OCI-LY3 (cell line): ENCODE results near the gene DYRK1B.

Experiments
- EZH2phosphoT487 ChIP-seq: fragments of 200-600 bp; shearing (Covaris generic); IDR thresholded peaks from 2 replicates; pipeline ENCODE4 v1.6.1; 2018; ENCODE audit warnings: antibody characterized with exemption, mixed run types, low read depth
- TF ChIP-seq, protein P1 (sequence below): fragments of 200-600, 300-600 bp; sonication (generic); IDR thresholded peaks from 2 replicates; pipeline ENCODE4 v1.5.1; 2014; ENCODE audit warnings: antibody characterized with exemption, low read length, low read depth

DNA sequence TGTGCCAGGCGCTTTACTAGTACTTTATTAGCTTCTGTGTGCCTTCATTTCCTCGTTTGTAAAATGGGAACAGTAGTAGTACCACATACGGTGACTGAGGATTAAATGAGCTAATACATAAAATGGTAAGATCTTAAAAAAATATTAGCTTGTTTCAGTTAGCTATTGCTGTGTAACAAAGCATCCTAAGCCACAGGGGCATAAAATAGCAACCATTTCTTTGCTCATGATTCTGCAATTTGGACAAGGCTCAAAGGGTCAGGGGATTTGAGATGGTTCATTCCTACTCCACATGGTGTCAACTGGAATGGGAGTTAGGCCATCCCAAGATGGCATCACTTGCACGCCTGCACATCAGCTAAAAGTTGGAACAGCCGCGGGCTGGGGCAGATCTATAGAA, 13.3 kb downstream of the DYRK1B start:
- TF ChIP-seq, protein P1, sequence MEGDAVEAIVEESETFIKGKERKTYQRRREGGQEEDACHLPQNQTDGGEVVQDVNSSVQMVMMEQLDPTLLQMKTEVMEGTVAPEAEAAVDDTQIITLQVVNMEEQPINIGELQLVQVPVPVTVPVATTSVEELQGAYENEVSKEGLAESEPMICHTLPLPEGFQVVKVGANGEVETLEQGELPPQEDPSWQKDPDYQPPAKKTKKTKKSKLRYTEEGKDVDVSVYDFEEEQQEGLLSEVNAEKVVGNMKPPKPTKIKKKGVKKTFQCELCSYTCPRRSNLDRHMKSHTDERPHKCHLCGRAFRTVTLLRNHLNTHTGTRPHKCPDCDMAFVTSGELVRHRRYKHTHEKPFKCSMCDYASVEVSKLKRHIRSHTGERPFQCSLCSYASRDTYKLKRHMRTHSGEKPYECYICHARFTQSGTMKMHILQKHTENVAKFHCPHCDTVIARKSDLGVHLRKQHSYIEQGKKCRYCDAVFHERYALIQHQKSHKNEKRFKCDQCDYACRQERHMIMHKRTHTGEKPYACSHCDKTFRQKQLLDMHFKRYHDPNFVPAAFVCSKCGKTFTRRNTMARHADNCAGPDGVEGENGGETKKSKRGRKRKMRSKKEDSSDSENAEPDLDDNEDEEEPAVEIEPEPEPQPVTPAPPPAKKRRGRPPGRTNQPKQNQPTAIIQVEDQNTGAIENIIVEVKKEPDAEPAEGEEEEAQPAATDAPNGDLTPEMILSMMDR, result no peak
- TF ChIP-seq EZH2phosphoT487, result no peak
